GM20431 (cell line): Measurements from ENCODE around the gene ZNF485.

Source experiments
- in situ Hi-C: fragments of 300-500 bp; cut with MseI, MboI; formaldehyde crosslinking; loops from one replicate; pipeline ENCODE4 v1.15.0; 2020; ENCODE audit warnings: low sequenced_read_pairs; ENCODE audit not compliant: unreplicated experiment

Gene ZNF485

DNA sequence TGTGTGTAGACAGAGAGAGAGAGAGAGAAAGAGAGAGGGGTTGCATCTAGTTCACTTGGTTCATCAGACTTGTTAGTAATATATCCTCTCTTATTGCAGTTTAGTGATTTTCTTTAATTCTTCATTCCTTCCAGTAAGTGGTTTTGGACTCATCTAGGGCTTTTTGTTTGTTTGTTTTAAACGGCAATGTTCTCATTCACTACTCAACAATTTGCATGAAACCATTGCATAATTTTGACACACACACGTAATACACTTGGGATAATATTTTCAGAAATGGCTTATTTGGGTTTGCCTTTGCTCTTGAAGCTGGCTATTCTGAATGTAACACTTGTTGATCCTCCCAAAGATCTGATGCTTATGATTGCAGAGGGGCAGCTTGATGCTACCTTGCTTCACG is 58.8 kb downstream of the ZNF485 start:
- in situ Hi-C loops, result no loop called here

DNA sequence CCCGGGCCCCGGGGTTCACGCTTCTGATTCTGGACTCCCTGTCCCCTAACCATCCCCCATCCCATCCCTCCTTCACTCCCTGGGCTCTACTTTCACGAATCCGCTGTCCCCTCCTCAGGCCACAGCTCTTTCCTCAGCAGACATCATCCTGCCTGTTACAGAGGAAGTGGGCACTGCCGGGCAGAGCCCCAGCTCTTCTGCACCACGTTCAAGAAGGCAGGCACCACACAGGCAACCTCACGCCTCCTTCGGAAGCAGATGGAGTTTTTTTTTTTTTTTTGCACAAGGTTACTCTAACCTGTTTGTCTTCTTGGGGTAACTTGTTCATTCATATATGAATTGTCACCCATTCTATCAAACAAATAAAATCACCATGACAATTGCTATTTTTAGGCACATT is 60.3 kb downstream of the ZNF485 start:
- in situ Hi-C loops, result no loop called here

GRCh38 chr10:43667317-43667731 is 61.1 kb downstream of the ZNF485 start:
- in situ Hi-C loops, result no loop called here
